ENCODE measurements around the gene CFAP119. TPM values are rescaled to one million over a fixed set of nuclear protein-coding genes. Genes with fewer than 3 reads are reported as not detected.
"Not testable (repeated sequence)": the region's sequence is repeated elsewhere in the genome, so short reads cannot be mapped to it uniquely, and the experiment has no call there.

Gene CFAP119
- total RNA-seq (2013) = 5.5 TPM
- polyA plus RNA-seq (10 to 100 TPM in 1 of 3 donors, 1 to 10 TPM in 2; 2.4 to 25.3 (median 3.5) TPM), polyA minus RNA-seq (2.5 and 3.8 TPM in 2 replicates), total RNA-seq (1.2 to 4.6 (median 3.0) reads per million in 11 experiments)

DNA sequence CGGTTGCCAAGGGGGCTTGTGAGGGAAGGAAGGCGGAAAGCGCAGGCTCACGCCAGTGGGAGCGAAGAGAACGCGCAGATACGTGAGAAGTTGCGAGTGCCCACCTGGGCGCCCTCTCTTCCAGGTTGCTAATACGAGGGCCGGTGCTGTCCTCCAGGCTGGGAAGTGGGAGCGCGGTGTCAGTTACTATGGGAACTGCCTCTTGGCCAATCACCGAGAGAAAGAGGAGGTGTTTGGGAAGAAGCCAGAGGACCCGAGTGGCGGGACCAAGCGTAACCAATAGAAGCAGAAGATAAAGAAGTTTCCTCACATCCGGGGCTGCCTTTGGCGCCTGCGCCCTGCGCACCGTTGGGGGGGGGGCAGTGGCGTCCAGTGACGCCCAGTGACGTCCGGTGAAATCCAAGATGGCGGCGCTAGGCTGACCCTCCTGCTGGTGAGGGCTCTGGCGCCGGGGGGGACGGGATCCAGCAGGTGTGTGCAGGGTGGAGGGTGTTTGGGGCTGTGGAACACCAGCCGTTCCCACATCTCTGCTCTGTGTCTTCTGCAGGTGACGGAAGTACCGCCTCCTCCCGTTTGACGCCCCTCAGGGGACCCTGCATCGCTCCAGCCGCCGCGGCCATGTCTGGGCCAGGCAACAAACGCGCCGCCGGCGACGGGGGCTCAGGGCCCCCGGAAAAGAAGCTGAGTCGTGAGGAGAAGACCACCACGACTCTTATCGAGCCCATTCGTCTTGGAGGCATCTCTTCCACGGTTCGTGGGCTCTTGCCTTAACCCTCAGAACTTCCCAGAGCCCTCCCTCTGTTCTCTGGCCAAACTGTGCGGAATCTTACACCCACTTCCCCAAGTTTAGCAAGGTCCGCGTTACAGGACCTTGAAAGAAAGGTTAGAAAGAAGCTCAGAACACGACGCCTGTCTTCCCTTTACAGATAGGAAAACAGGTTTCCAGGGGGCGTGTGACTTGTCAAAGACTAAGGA is at the start of gene CFAP119, which contains the start of gene RNF40:
TSS of gene CFAP119 (minus strand) at position 135 of the 975 bp plus-strand sequence. CDS start 314 bp downstream, outside the sequence.
TSS of gene RNF40 (plus strand) at position 395 of the 975 bp plus-strand sequence. CDS start at position 619, 224 bp downstream.
- peak within 1 kb of the TSS; percentile 73 to 96 (median 94) for H3K4me3 ChIP-seq (replicated peaks in 1 of 3; ENCODE audit: low read depth in 2 of 3, low read length in 3 of 3)
- H3K27ac ChIP-seq (ENCODE audit: low read depth in 1 of 2, low read length in 2 of 2) = peak within 1 kb of the TSS; percentile 56 to 98
- Mint-ChIP-seq H3K9me3 (no peaks in the 10 kb centered on the region), H3K27ac (peak within 1 kb of the TSS; percentile 91 to 98 (median 95)), H3K27me3 (ENCODE audit: low read depth in 3 of 3) (peaks cover 0 to 6% (median 0%) of the 10 kb centered on the region in 3 donors), H3K36me3 (peaks cover 47 to 63% of the 10 kb centered on the region in 2 donors), H3K4me1 (peaks cover 49% of the 10 kb centered on the region), H3K4me3 (peak within 1 kb of the TSS; percentile 87 to 93)
- H3K36me3 ChIP-seq (replicated peaks in 1 of 2; ENCODE audit: control insufficient read depth in 1 of 2, insufficient read depth in 2 of 2, low read length in 2 of 2) = peaks cover 44 to 51% of the 10 kb centered on the region in 2 donors
- peaks cover 64% of the 10 kb centered on the region for H3K79me2 ChIP-seq (ENCODE audit: insufficient read depth, low read length)
- H4K20me1 ChIP-seq (ENCODE audit: insufficient read depth, low read length) = peaks cover 12% of the 10 kb centered on the region
- intact Hi-C loops (cut with micrococcal nuclease) = loop anchor here in 1 of 2 donors (2.0 to 10.0 kb wide), 4 partner anchors 13 to 163 kb away; partner anchors contain the start of genes FBRS, FBXL19 and PHKG2
- no peaks in the 10 kb centered on the region for H3K9me3 ChIP-seq (replicated peaks in 1 of 2; ENCODE audit: control insufficient read depth in 1 of 2, insufficient read depth in 1 of 2, low read length in 2 of 2)
- DNase-seq = peak; percentile 96 to 97 (median 96)
- peak within 1 kb of the TSS; percentile 93 for H3K9ac ChIP-seq (ENCODE audit: insufficient read depth, low read length, poor library complexity, severe bottlenecking)
- TF ChIP-seq, protein P1, sequence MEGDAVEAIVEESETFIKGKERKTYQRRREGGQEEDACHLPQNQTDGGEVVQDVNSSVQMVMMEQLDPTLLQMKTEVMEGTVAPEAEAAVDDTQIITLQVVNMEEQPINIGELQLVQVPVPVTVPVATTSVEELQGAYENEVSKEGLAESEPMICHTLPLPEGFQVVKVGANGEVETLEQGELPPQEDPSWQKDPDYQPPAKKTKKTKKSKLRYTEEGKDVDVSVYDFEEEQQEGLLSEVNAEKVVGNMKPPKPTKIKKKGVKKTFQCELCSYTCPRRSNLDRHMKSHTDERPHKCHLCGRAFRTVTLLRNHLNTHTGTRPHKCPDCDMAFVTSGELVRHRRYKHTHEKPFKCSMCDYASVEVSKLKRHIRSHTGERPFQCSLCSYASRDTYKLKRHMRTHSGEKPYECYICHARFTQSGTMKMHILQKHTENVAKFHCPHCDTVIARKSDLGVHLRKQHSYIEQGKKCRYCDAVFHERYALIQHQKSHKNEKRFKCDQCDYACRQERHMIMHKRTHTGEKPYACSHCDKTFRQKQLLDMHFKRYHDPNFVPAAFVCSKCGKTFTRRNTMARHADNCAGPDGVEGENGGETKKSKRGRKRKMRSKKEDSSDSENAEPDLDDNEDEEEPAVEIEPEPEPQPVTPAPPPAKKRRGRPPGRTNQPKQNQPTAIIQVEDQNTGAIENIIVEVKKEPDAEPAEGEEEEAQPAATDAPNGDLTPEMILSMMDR (IDR thresholded peaks at IDR 0.05) = no peak
- peak within 1 kb of the TSS; percentile 96 for H3K4me2 ChIP-seq (replicated peaks; ENCODE audit: extremely low read depth, low read length, poor library complexity, severe bottlenecking)
- H3K27me3 ChIP-seq (ENCODE audit: control insufficient read depth in 2 of 2, insufficient read depth in 2 of 2, low read length in 2 of 2) = no peaks in the 10 kb centered on the region
- WGBS (ENCODE audit: insufficient coverage) = under 1% methylated on average over 53 of the region's 60 CpGs
- H2AFZ ChIP-seq (ENCODE audit: insufficient read depth, low read depth, low read length, poor library complexity, severe bottlenecking) = peak within 1 kb of the TSS; percentile 90
- peaks cover 48 to 60% of the 10 kb centered on the region in 2 donors for H3K4me1 ChIP-seq (ENCODE audit: control insufficient read depth in 1 of 2, insufficient read depth in 2 of 2, low read length in 2 of 2)

DNA sequence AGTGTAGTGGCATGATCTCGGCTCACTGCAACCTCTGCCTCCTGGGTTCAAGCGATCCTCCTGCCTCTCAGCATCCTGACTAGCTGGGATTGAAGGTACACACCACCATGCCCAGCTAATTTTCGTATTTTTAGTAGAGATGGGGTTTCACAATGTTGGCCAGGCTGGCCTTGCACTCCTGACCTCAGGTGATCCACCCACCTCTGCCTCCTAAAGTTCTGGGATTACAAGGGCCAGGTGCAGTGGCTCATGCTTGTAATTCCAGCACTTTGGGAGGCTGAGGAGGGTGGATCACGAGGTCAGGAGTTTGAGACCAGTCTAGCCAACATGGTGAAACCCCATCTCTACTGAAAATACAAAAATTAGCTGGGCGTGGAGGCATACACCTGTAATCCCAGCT is 47.8 kb upstream of the CFAP119 start:
- not testable (repeated sequence) for H3K9me3 ChIP-seq (replicated peaks in 1 of 2; ENCODE audit: control insufficient read depth in 1 of 2, insufficient read depth in 1 of 2, low read length in 2 of 2); H3K27ac Mint-ChIP-seq; H3K36me3 Mint-ChIP-seq; H3K36me3 ChIP-seq (replicated peaks in 1 of 2; ENCODE audit: control insufficient read depth in 1 of 2, insufficient read depth in 2 of 2, low read length in 2 of 2); H3K27me3 Mint-ChIP-seq (ENCODE audit: low read depth in 3 of 3); H3K4me3 Mint-ChIP-seq; H2AFZ ChIP-seq (ENCODE audit: insufficient read depth, low read depth, low read length, poor library complexity, severe bottlenecking); H4K20me1 ChIP-seq (ENCODE audit: insufficient read depth, low read length); H3K27me3 ChIP-seq (ENCODE audit: control insufficient read depth in 2 of 2, insufficient read depth in 2 of 2, low read length in 2 of 2); H3K27ac ChIP-seq (ENCODE audit: low read depth in 1 of 2, low read length in 2 of 2); H3K4me2 ChIP-seq (replicated peaks; ENCODE audit: extremely low read depth, low read length, poor library complexity, severe bottlenecking); H3K79me2 ChIP-seq (ENCODE audit: insufficient read depth, low read length); H3K4me3 ChIP-seq (replicated peaks in 1 of 3; ENCODE audit: low read depth in 2 of 3, low read length in 3 of 3); H3K9ac ChIP-seq (ENCODE audit: insufficient read depth, low read length, poor library complexity, severe bottlenecking); DNase-seq; H3K9me3 Mint-ChIP-seq
- H3K4me1 ChIP-seq (ENCODE audit: control insufficient read depth in 1 of 2, insufficient read depth in 2 of 2, low read length in 2 of 2) = peaks cover 60 to 69% of the 10 kb centered on the region in 2 donors
- H3K4me1 Mint-ChIP-seq = peaks cover 54% of the 10 kb centered on the region
- WGBS (ENCODE audit: insufficient coverage) = 98% methylated on average over 4 of the region's 5 CpGs
- intact Hi-C loops (cut with micrococcal nuclease) = loop anchor here (5.0 to 10.0 kb wide), 3 partner anchors 47 to 188 kb away; partner anchors contain the start of genes CFAP119 (in 1 of the 2) and RNF40 (in 1 of the 2)

DNA sequence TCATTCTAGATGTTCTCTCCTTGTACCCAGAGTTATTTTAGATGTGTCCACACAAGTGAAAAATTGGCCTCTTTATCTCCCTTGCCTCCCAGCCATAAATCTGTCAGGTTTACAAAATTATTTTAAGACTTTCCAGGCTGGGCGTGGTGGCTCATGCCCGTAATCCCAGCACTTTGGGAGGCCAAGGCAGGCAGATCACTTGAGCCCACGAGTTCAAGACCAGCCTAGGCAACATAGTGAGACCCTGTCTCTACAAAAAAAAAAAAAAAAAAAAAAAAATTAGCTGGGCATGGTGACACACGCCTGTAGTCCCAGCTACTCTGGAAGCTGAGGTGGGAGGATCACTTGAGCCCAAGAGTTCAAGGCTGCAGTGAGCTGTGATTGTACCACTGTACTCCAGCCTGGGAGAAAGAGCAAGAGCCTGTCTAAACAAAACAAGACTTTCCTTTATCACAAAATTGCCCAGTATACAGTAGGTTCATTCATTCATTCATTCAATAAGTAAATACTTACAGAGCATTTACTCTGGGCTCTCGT is 47.1 kb upstream of the CFAP119 start:
- no CpG with 5 or more reads among the region's 5 CpGs for WGBS (ENCODE audit: insufficient coverage)
- not testable (repeated sequence) for H3K36me3 ChIP-seq (replicated peaks in 1 of 2; ENCODE audit: control insufficient read depth in 1 of 2, insufficient read depth in 2 of 2, low read length in 2 of 2); H3K79me2 ChIP-seq (ENCODE audit: insufficient read depth, low read length); H4K20me1 ChIP-seq (ENCODE audit: insufficient read depth, low read length); H3K36me3 Mint-ChIP-seq; DNase-seq; H3K9me3 ChIP-seq (replicated peaks in 1 of 2; ENCODE audit: control insufficient read depth in 1 of 2, insufficient read depth in 1 of 2, low read length in 2 of 2); H3K27me3 ChIP-seq (ENCODE audit: control insufficient read depth in 2 of 2, insufficient read depth in 2 of 2, low read length in 2 of 2); H3K27me3 Mint-ChIP-seq (ENCODE audit: low read depth in 3 of 3); H3K27ac ChIP-seq (ENCODE audit: low read depth in 1 of 2, low read length in 2 of 2); H3K9ac ChIP-seq (ENCODE audit: insufficient read depth, low read length, poor library complexity, severe bottlenecking); H3K4me3 ChIP-seq (replicated peaks in 1 of 3; ENCODE audit: low read depth in 2 of 3, low read length in 3 of 3); H2AFZ ChIP-seq (ENCODE audit: insufficient read depth, low read depth, low read length, poor library complexity, severe bottlenecking); H3K9me3 Mint-ChIP-seq
- peaks cover 49% of the 10 kb centered on the region for H3K4me1 Mint-ChIP-seq
- H3K4me1 ChIP-seq (ENCODE audit: control insufficient read depth in 1 of 2, insufficient read depth in 2 of 2, low read length in 2 of 2) = peaks cover 56 to 64% of the 10 kb centered on the region in 2 donors
- H3K4me3 Mint-ChIP-seq = peak overlapping the region in 1 of 2 donors; percentile 73
- peak overlapping the region in 3 of 7 donors; percentile 66 to 87 (median 79) for H3K27ac Mint-ChIP-seq
- peak overlapping the region; percentile 46 for H3K4me2 ChIP-seq (replicated peaks; ENCODE audit: extremely low read depth, low read length, poor library complexity, severe bottlenecking)
- intact Hi-C loops (cut with micrococcal nuclease) = loop anchor here in 1 of 2 donors (5.0 kb wide), 1 partner anchor 47 kb away; the partner anchor contains the start of genes CFAP119 and RNF40
